Amygdala (tissue), 56 donors: ENCODE data around the gene GUK1.

Source experiments
- DNase-seq, 56 donors: peaks; one replicate each; lab custom pipeline; 2025; lab: John Stamatoyannopoulos, UW

Gene GUK1

GRCh38 chr1:228159008-228159665 lies 19.1 kb downstream of the GUK1 start:
- DNase-seq: no peak

GRCh38 chr1:228160201-228160761 lies 20.2 kb downstream of the GUK1 start:
- no peak for DNase-seq

GRCh38 chr1:228161362-228161761 lies 21.3 kb downstream of the GUK1 start:
- no peak for DNase-seq

GRCh38 chr1:228161866-228162265 lies 21.8 kb downstream of the GUK1 start:
- DNase-seq: no peak

GRCh38 chr1:228162286-228163006 lies 22.4 kb downstream of the GUK1 start:
- no peak for DNase-seq

- no peak for DNase-seq
Measured at GRCh38 chr1:228163007-228163753, 23.1 kb downstream of the GUK1 start.

GRCh38 chr1:228163776-228164519 lies 23.9 kb downstream of the GUK1 start:
- DNase-seq: no peak

GRCh38 chr1:228164561-228165371 lies 24.7 kb downstream of the GUK1 start:
- no peak for DNase-seq

GRCh38 chr1:228165372-228166169 lies 25.5 kb downstream of the GUK1 start, which contains the start of gene IBA57:
Gene IBA57 (plus strand): TSS chr1:228165804. CDS start chr1:228165817, 13 bp downstream.
- DNase-seq: peak; percentile 85 to 100 (median 98)

- peak in 32 of 56 donors; percentile 39 to 93 (median 67) for DNase-seq
Measured at GRCh38 chr1:228166170-228166936, 26.3 kb downstream of the GUK1 start.

- no peak for DNase-seq
Measured at GRCh38 chr1:228168563-228169270, 28.6 kb downstream of the GUK1 start.

- no peak for DNase-seq
Measured at GRCh38 chr1:228169345-228169744, 29.3 kb downstream of the GUK1 start.

- no peak for DNase-seq
Measured at GRCh38 chr1:228170666-228171065, 30.6 kb downstream of the GUK1 start.

- DNase-seq: no peak
Measured at GRCh38 chr1:228171221-228171891, 31.3 kb downstream of the GUK1 start.

- DNase-seq: no peak
Measured at GRCh38 chr1:228172591-228173527, 32.8 kb downstream of the GUK1 start.
